Neural cell (in vitro differentiated cells): ENCODE results near the gene SNX17.

Source experiments
- CTCF ChIP-seq: fragments of 450-650 bp; IDR thresholded peaks from 2 replicates; pipeline ENCODE4 v1.5.1; 2014; ENCODE audit warnings: antibody characterized with exemption, mild to moderate bottlenecking, moderate library complexity; ENCODE audit not compliant: poor library complexity, severe bottlenecking
- EP300 ChIP-seq: fragments of 450-650 bp; conservative IDR thresholded peaks from 2 replicates; pipeline ENCODE4 v1.6.1; 2014; ENCODE audit warnings: antibody characterized with exemption, mild to moderate bottlenecking, moderate library complexity; ENCODE audit not compliant: poor library complexity, severe bottlenecking
- EZH2 ChIP-seq: fragments of 200-600, 300-800 bp; shearing (Covaris generic), sonication (generic); IDR thresholded peaks from 2 replicates; pipeline ENCODE4 v1.6.1; 2014; ENCODE audit warnings: antibody characterized with exemption, low read length, borderline replicate concordance, mild to moderate bottlenecking; ENCODE audit not compliant: insufficient read depth, poor library complexity, severe bottlenecking
- POLR2AphosphoS5 ChIP-seq: IDR thresholded peaks from 2 replicates; pipeline ENCODE4 v1.6.1; 2012
- RAD21 ChIP-seq: fragments of 450-650 bp; conservative IDR thresholded peaks from 2 replicates; pipeline ENCODE4 v1.6.1; 2014; ENCODE audit warnings: antibody characterized with exemption, mild to moderate bottlenecking, moderate library complexity
- REST ChIP-seq: IDR thresholded peaks from 2 replicates; pipeline ENCODE4 v1.6.1; 2012; ENCODE audit warnings: borderline replicate concordance
- SMC3 ChIP-seq: fragments of 450-650 bp; conservative IDR thresholded peaks from 2 replicates; pipeline ENCODE4 v1.6.1; 2014; ENCODE audit warnings: antibody characterized with exemption, mild to moderate bottlenecking, moderate library complexity; ENCODE audit not compliant: poor library complexity
- TAF1 ChIP-seq: IDR thresholded peaks from 2 replicates; pipeline ENCODE4 v1.6.1; 2012; ENCODE audit warnings: low read depth

DNA sequence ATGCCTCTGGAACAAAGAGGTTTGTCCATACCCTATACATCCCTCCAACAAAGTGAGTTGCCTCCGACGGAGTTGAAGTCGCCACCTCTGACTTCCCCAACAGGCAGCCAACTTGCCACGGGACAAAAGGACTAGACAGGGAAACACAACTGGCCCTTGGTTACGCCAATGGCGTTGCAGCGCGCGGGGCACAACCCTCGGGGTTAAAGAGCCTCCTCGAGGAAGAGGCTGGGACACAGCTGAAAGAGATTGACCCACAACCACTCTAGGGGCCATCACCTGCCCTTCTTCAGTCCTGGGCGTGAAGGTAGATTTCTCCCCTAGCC lies 14.4 kb upstream of the SNX17 start:
- TF ChIP-seq CTCF (no peak), EZH2 (no peak), POLR2AphosphoS5 (no peak), EP300 (no peak), RAD21 (no peak), TAF1 (no peak), REST (no peak), SMC3 (no peak)
